Fibroblast of lung (primary cell): ENCODE measurements around the gene OR56A5. TPM values are rescaled to one million over a fixed set of nuclear protein-coding genes. Genes with fewer than 3 reads are reported as not detected.

Experiments used
- DNase-seq, 2 donors: peaks; one replicate each; pipeline versions ENCODE4 v3.0.0 to v3.0.0-alpha.2; 2010; ENCODE audit warnings: low read depth in 2 of 2
- H2AFZ ChIP-seq: 2 replicates; pipeline ENCODE4 v1.5.1; 2012; ENCODE audit warnings: low read length, control low read depth, inconsistent platforms
- H3K27ac ChIP-seq: 2 replicates; pipeline ENCODE4 v1.5.1; 2011; ENCODE audit warnings: low read length, control low read depth; ENCODE audit not compliant: insufficient read depth
- H3K27me3 ChIP-seq: 2 replicates; pipeline ENCODE4 v1.5.1; 2011; ENCODE audit warnings: mild to moderate bottlenecking, low read length; ENCODE audit not compliant: control insufficient read depth, insufficient read depth
- H3K36me3 ChIP-seq: 2 replicates; pipeline ENCODE4 v1.5.1; 2011; ENCODE audit warnings: low read length; ENCODE audit not compliant: control insufficient read depth, insufficient read depth
- H3K4me1 ChIP-seq: 2 replicates; pipeline ENCODE4 v1.5.1; 2011; ENCODE audit warnings: low read length; ENCODE audit not compliant: control insufficient read depth, insufficient read depth; ENCODE audit errors: extremely low read depth
- H3K4me2 ChIP-seq: 2 replicates; pipeline ENCODE4 v1.5.1; 2011; ENCODE audit warnings: low read length, control low read depth; ENCODE audit not compliant: insufficient read depth; ENCODE audit errors: extremely low read depth
- H3K4me3 ChIP-seq, 4 experiments: fragments of 200-600 bp in 1 of 4; sonication (generic) in 1 of 4; replicated peaks in 1 of 4; 2 replicates each; pipeline ENCODE4 v1.5.1; 2011 to 2016; ENCODE audit warnings: low read length in 4 of 4, low read depth in 3 of 4, mild to moderate bottlenecking in 3 of 4, control low read depth in 2 of 4, inconsistent platforms in 1 of 4, mixed read lengths in 1 of 4; ENCODE audit not compliant: insufficient read depth in 1 of 4; ENCODE audit errors: control extremely low read depth in 1 of 4
- H3K79me2 ChIP-seq: 2 replicates; pipeline ENCODE4 v1.5.1; 2012; ENCODE audit warnings: mild to moderate bottlenecking, low read length, inconsistent platforms; ENCODE audit not compliant: control insufficient read depth, insufficient read depth
- H3K9ac ChIP-seq: 2 replicates; pipeline ENCODE4 v1.5.1; 2011; ENCODE audit warnings: mild to moderate bottlenecking, low read length, control low read depth; ENCODE audit not compliant: insufficient read depth
- H3K9me3 ChIP-seq: 2 replicates; pipeline ENCODE4 v1.5.1; 2012; ENCODE audit warnings: low read depth, low read length; ENCODE audit not compliant: control insufficient read depth, insufficient read depth
- H4K20me1 ChIP-seq: 2 replicates; pipeline ENCODE4 v1.5.1; 2011; ENCODE audit warnings: low read length; ENCODE audit not compliant: control insufficient read depth, insufficient read depth; ENCODE audit errors: extremely low read depth
- CTCF ChIP-seq, 2 donors: IDR thresholded peaks in 1 of 2; conservative IDR thresholded peaks in 1 of 2; 1 replicate in 1 of 2; 2 replicates in 1 of 2; pipeline ENCODE4 v1.5.1; 2011 to 2012; ENCODE audit warnings: low read length in 2 of 2, control low read depth in 1 of 2, inconsistent platforms in 1 of 2, low read depth in 1 of 2, mild to moderate bottlenecking in 1 of 2
- EZH2 ChIP-seq: IDR thresholded peaks from 2 replicates; pipeline ENCODE4 v1.5.1; 2012; ENCODE audit warnings: low read length, control low read depth, mild to moderate bottlenecking; ENCODE audit errors: missing control alignments
- polyA plus RNA-seq, 2 donors: library from polyadenylated mRNA; depleted of rRNA in 1 of 2; stranded (reverse) in 1 of 2; unstranded in 1 of 2; fragments of >200 nt; gene quantifications; 2 replicates each; pipeline ENCODE4 v1.2.1, GENCODE V29; 2011 to 2012; ENCODE audit warnings: missing spikeins in 1 of 2
- total RNA-seq: library from RNA; depleted of rRNA; stranded (reverse); fragments of >200 nt; gene quantifications from 2 replicates; pipeline ENCODE4 v1.2.1, GENCODE V29; 2014

The OR56A5 gene
- total and polyA plus RNA-seq, 2 donors (not counting 1 experiment from before 2014, with no cell fraction given) = not detected

GRCh38 chr11:5938603-5938965 is 29.7 kb downstream of the OR56A5 start:
- Histone ChIP-seq H3K4me2 (no peak overlapping the region), H4K20me1 (no peaks in the 10 kb centered on the region), H3K4me3 (no peak overlapping the region), H3K4me1 (no peaks in the 10 kb centered on the region), H3K36me3 (no peaks in the 10 kb centered on the region), H3K79me2 (no peaks in the 10 kb centered on the region), H3K27me3 (no peaks in the 10 kb centered on the region), H3K9me3 (no peaks in the 10 kb centered on the region), H3K9ac (no peak overlapping the region), H2AFZ (no peak overlapping the region), H3K27ac (no peak overlapping the region)
- no peak for TF ChIP-seq CTCF (conservative IDR thresholded peaks at IDR 0.05 in 1 of 2, IDR thresholded peaks at IDR 0.05 in 1 of 2; ENCODE audit: low read depth in 1 of 2, low read length in 2 of 2)
- DNase-seq = no peak

GRCh38 chr11:5937868-5938602 is 30.3 kb downstream of the OR56A5 start:
- no peak overlapping the region for H3K27ac ChIP-seq
- H3K79me2 ChIP-seq = no peaks in the 10 kb centered on the region
- H3K4me1 ChIP-seq = no peaks in the 10 kb centered on the region
- H3K27me3 ChIP-seq = no peaks in the 10 kb centered on the region
- H4K20me1 ChIP-seq = no peaks in the 10 kb centered on the region
- no peaks in the 10 kb centered on the region for H3K36me3 ChIP-seq
- no peak for DNase-seq
- H2AFZ ChIP-seq = no peak overlapping the region
- no peak for TF ChIP-seq EZH2
- TF ChIP-seq CTCF (conservative IDR thresholded peaks at IDR 0.05 in 1 of 2, IDR thresholded peaks at IDR 0.05 in 1 of 2; ENCODE audit: low read depth in 1 of 2, low read length in 2 of 2) = no peak
- H3K9ac ChIP-seq = no peak overlapping the region
- H3K4me3 ChIP-seq = no peak overlapping the region
- H3K4me2 ChIP-seq = no peak overlapping the region
- H3K9me3 ChIP-seq = no peaks in the 10 kb centered on the region

- H2AFZ ChIP-seq = no peak overlapping the region
- no peak overlapping the region for H3K9ac ChIP-seq
- H3K79me2 ChIP-seq = no peaks in the 10 kb centered on the region
- TF ChIP-seq CTCF (conservative IDR thresholded peaks at IDR 0.05 in 1 of 2, IDR thresholded peaks at IDR 0.05 in 1 of 2; ENCODE audit: low read depth in 1 of 2, low read length in 2 of 2) = no peak
- TF ChIP-seq EZH2 = no peak
- H3K4me3 ChIP-seq = no peak overlapping the region
- no peak overlapping the region for H3K27ac ChIP-seq
- no peaks in the 10 kb centered on the region for H3K36me3 ChIP-seq
- H3K27me3 ChIP-seq = no peaks in the 10 kb centered on the region
- H3K9me3 ChIP-seq = no peaks in the 10 kb centered on the region
- no peak overlapping the region for H3K4me2 ChIP-seq
- no peaks in the 10 kb centered on the region for H4K20me1 ChIP-seq
- no peak for DNase-seq
- H3K4me1 ChIP-seq = no peaks in the 10 kb centered on the region
These were observed 35.2 kb downstream of the OR56A5 start for GRCh38 chr11:5933116-5933515.
